Activated CD4-positive, alpha-beta T cell treated with anti-CD3 and anti-CD28 coated beads for 4 hours (primary cell): ENCODE data around the gene COTL1.

Experiments used
- DNase-seq, 2 donors: peaks; one replicate each; pipeline ENCODE4 v3.0.0-alpha.2; 2020

COTL1 gene

GRCh38 chr16:84617791-84618580 lies at the start of gene COTL1:
COTL1 (minus strand) TSS chr16:84618078; CDS start chr16:84617914, 164 bp downstream.
- DNase-seq, result peak; percentile 98

- no peak for DNase-seq
These were observed 48.0 kb upstream of the COTL1 start for GRCh38 chr16:84665843-84666242.

GRCh38 chr16:84665359-84665758 lies 47.5 kb upstream of the COTL1 start:
- no peak for DNase-seq

GRCh38 chr16:84663433-84664101 lies 45.7 kb upstream of the COTL1 start:
- no peak for DNase-seq

- no peak for DNase-seq
These were observed 44.6 kb upstream of the COTL1 start for GRCh38 chr16:84662471-84662870.

- no peak for DNase-seq
These were observed 43.7 kb upstream of the COTL1 start for GRCh38 chr16:84661418-84662060.

- no peak for DNase-seq
These were observed 43.1 kb upstream of the COTL1 start for GRCh38 chr16:84660973-84661372.

- no peak for DNase-seq
These were observed 41.9 kb upstream of the COTL1 start for GRCh38 chr16:84659656-84660300.

- DNase-seq, result no peak
These were observed 40.8 kb upstream of the COTL1 start for GRCh38 chr16:84658690-84659089.

- no peak for DNase-seq
These were observed 39.5 kb upstream of the COTL1 start for GRCh38 chr16:84657229-84657837.

- DNase-seq, result no peak
These were observed 38.8 kb upstream of the COTL1 start for GRCh38 chr16:84656649-84657048.

GRCh38 chr16:84654998-84655397 lies 37.1 kb upstream of the COTL1 start:
- no peak for DNase-seq

GRCh38 chr16:84654238-84654637 lies 36.4 kb upstream of the COTL1 start:
- DNase-seq, result no peak

- DNase-seq, result no peak
These were observed 34.7 kb upstream of the COTL1 start for GRCh38 chr16:84652566-84652965.

- DNase-seq, result no peak
These were observed 32.4 kb upstream of the COTL1 start for GRCh38 chr16:84650062-84650991.

GRCh38 chr16:84649511-84649861 lies 31.6 kb upstream of the COTL1 start:
- no peak for DNase-seq

- peak; percentile 34 to 49 for DNase-seq
These were observed 31.0 kb upstream of the COTL1 start for GRCh38 chr16:84648595-84649510.

GRCh38 chr16:84647828-84648594 lies 30.1 kb upstream of the COTL1 start, which contains the start of gene KLHL36:
KLHL36 (plus strand) TSS chr16:84648511; CDS start chr16:84650868, 2,357 bp downstream.
- DNase-seq, result peak; percentile 63 to 68

GRCh38 chr16:84643674-84644073 lies 25.8 kb upstream of the COTL1 start:
- DNase-seq, result no peak

GRCh38 chr16:84643180-84643583 lies 25.3 kb upstream of the COTL1 start:
- no peak for DNase-seq
